Amniotic stem cell (primary cell): ENCODE measurements around the gene FGFR3.

Experiments used
- DNase-seq: peaks from one replicate; lab custom pipeline; 2025; lab: John Stamatoyannopoulos, UW

FGFR3 gene

DNA sequence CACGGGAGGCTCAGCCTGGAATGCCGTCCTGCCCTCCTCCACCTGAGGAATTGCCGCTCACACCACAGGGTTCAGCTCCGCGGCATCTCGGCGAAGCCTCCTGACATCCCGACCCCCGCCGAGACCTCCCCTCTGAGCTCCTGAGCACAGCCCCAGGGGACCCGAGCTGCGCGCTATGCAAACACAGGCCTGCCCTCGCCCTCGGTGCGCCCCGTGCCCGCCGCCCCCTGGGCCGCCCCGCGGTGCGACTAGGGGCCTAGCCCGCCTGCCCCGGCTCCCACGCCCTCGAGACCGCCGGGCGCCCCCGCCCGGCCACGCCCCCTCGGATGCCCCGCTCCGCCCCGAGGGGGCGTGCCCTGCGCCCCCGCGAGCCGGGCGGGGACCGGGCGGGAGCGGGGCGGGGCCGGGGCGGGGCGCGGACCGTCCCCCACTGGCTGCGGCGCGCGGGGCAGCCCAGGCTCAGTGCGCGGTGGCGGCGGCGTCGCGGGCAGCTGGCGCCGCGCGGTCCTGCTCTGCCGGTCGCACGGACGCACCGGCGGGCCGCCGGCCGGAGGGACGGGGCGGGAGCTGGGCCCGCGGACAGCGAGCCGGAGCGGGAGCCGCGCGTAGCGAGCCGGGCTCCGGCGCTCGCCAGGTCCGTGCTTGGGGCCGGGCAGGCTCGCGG, at the start of gene FGFR3:
TSS of gene FGFR3 (plus strand) at position 462 of the 664 bp plus-strand sequence. CDS start 642 bp downstream, outside the sequence.
- DNase-seq: no peak

DNA sequence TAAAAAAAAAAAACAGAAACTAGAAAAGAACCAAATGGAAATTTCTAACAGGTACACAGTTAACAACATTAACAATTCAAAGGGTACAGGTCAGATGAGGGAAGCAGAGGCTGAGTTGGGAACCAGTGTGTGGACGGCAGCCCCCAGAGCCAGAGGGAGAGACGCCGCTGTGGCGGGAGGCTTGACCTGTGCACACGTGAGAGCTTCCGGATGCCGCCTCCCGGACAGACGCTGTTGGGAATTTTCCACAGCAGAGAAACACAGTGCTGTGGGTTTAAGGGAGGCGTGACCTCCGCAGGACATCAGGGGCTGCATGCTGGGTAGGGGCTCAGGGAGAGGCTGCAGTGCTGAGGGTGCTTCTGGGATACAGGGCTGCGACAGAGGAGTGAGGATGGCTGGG, 49.5 kb upstream of the FGFR3 start:
- DNase-seq: no peak

DNA sequence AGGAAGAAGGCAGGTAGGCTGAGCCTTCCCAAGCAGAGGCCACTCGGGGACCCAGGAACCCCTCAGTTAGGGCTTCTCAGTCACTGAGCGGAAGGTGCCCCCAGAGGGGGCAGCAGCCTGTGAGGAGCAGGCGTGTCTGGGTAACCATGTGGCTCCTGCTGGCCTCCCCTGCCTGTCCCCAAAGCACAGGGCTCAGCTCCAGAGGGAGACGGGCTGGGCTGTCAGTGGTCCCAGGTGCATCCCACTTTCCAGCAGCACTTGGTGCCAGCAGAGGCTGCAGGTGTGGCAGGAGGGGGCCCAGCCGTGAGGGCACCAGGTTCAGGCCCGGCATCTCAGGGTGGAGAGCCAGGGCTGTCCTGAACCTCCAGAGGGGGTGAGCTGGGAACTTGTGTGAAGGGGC, 49.1 kb upstream of the FGFR3 start:
- no peak for DNase-seq

DNA sequence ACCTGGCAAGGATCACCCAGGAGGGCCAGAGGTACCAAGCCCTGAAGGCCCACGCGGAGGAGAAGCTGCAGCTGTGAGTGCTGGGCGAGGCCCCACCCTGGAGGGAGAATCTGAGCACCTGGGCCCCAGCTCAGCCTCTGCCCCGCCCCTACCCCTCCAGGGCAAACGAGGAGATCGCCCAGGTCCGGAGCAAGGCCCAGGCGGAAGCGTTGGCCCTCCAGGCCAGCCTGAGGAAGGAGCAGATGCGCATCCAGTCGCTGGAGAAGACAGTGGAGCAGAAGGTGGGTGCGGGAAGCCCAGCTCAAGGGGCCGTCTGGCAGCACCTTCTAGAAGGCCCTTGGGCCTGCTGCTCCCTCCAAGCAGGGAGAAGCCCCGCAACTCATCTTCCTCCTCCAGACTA, 48.5 kb upstream of the FGFR3 start:
- no peak for DNase-seq

DNA sequence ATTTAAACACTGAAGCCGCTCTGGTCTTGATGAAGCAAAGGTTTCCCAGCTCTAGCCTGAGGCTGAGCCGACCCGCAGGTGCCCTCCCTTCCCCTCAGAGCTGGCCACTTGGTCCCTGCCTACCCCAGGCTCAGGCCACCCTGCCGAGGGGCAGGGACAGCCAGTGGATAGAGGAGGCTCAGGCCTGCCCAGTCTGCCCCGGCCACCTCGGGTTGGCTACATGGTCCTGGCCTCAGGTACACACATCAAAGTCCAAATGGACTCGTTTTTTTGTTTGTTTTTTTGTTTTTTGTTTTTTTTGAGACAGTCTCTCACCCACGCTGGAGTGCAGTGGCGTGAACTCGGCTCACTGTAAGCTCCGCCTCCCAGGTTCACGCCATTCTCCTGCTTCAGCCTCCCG, 47.9 kb upstream of the FGFR3 start:
- DNase-seq: no peak

DNA sequence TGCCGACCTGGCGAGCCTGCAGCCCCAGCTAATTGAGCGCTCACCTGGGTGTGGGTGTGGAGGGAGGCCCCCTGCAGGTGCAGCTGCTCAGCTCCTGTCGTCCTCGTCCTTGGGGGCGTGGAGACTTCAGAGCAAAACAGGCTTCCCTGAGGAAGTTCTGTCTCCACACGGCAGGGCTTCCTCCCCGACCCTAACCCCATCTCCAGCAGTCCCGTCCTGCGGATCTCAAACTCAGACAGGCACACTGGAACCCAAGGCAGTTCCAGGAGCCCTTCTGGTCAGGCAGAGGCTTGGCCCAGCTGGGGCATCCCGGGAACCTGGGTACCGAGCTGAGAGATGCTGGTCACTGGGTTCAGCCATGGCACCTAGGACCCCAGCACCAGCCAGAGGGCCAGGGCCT, 47.4 kb upstream of the FGFR3 start:
- DNase-seq: no peak

DNA sequence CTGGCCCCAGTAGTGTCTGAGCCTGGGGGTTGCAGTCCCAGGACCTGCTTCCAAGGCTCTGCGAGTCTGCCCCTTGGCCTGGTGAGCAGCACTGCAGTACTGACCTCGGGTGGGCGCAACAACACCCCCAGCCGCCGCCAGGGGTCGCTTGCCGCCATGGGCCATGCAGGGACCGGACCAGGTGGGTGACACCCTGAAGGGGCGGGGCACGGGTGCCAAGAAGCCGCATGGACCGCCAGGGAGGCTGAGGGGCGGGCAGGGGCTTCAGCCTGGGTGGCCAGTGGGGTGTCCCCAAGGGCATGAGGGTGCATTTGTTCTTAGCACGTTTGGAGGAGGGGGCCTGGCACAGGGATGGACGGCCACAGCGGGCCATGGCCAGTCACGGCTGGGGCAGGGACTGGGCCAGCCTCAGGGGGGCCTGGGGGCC, 46.8 kb upstream of the FGFR3 start:
- no peak for DNase-seq

DNA sequence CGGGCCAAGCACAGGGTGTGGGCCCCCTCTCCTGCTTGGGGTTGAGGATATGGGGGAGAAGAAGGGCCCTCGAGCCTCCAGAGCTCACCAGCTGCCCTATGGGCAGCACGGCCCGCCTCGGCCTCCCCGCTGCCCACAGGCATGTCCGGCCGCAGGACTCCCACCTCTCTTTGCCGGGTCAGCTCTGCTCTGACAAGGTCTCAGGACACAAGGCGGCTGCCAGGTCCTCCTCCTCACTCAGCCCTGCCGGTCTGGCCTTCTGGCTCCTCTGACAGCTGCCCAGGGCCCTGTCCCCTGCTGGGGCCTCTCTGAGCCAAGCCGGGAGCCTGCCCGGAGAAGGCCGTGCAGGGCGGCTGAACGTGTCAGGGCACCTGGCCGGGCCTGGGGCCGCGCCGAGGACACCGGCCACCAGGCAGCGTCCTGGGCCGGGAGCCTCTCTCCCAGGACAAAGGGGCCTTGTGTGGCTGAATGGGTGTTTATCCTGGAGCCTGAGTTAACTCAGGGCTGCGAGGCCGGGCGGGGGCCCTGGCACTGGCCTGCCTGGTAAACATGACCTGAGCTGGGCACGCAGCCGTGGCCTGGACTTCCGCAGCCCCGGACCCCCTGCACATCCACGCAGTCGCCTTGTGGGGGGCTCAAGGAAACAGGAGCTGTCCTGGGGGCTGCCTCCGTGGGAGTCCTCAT, 46.0 kb upstream of the FGFR3 start:
- DNase-seq: no peak

DNA sequence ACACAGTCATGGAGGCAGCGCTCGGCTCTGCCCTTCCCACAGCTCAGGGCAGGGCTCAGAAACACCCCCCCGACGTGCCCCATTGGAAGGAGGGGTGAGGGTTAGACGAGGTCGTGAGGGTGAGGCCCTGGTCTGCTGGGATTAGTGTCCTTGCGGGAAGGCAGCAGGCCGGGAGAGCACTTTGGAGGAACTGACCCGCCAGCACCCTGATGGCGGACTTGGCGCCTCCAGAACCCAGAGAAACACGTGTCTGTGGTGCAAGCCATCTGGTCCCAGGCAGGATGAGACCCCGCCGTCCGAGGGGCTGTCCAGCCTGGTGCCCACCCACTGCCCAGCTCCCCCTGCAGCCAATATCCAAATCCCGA, 45.5 kb upstream of the FGFR3 start:
- DNase-seq: no peak

DNA sequence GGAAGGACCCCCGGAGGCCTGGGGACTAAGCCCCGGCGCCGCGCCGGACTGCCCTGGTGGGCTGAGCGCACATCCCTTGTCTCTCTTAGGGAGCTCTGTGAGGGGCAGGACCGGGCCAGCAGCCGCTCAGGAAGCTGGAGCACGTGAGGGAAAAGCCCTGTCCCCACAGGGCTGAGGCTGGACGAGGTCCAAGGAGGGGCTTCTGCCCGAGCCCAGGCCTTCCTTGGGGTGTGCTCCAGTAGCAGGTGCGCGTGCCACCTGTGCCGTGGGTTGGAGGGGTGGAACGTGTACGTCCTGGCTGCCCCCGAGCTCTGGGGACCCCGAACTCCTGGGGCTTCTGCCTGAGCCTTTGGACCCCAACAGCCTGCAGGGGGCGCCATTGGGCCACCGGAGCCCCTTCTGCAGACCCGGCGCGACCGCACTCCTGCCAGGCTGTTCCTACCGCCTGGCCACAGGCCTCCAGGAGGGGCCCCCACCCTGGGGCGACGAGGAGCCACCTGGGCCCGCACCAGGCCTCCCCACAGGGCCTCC, 44.6 kb upstream of the FGFR3 start:
- peak; percentile 51 for DNase-seq

DNA sequence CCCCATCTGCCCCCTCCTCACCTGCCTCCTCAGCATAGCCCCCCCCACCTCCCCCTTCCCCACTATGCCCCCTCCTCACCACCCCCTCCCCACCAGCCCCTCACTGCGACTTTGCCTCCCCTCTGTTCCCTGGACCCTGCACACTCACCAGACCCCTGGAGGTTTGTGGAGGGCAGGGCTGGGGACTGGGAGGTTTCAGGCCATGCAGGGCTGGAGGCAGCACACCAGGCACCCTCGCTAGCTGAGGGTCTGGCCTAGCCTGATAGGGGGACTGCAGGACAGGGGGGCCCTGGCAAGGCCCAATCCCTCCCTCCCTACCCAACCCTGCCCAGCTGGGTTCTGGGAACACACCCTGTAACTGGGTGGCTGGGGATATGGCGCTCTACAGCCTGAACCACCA, 43.7 kb upstream of the FGFR3 start:
- DNase-seq: no peak

DNA sequence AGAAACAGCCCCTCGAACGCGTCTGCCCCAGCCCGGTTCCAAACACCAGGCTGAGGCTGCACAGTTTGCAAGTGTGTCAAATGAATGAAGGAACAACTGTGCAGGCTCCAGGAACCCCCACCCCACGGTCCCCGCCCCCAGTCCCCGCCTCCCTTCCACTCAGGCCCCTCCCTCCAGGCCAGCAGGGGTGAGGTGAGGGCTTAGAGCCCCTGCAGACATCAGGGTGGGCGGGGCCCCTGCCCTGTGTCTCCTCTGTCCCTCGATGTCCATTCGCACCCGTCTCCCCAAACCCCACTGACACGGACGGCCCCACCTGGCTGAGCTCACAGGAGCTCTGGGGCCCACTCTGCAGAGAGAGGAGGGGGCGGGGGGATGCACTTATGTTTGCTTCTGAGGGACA, 43.3 kb upstream of the FGFR3 start:
- no peak for DNase-seq

DNA sequence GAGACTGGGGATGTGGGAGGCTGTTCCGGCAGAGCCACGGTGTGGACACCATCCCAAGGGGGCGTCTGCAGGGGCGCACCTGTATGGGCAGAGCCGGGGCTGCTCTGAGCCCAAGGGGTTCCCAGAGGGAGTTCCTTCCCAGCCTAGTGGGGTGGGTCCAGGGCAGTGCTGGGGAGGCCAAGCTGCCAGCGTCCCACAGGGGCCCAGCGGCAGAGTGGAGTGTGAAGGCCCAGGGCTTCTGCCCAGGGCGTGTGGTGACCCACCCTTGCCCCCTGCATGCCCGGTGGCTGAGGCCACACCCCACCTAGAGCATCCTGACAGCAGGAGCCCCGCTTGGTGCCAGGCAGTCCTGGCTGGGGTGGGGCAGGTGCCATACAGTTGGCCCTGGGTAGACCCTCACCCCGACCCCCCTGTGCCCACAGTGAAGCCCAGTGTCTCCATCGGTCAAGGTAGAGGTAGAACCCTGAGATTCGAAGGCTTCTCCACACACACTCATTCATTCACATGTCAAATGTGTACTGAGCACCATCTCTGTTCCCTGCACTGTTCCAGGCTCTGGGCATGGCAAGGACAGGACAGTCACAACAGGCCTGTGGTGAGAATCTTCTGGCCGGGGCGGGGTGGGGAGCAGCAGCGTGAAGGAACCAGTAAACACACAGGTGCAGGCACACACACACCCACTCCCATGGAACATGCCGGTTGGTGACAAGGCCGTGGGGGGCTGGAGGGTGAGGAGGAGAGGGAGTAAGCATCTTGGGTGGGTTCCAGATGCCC, 42.5 kb upstream of the FGFR3 start:
- no peak for DNase-seq

DNA sequence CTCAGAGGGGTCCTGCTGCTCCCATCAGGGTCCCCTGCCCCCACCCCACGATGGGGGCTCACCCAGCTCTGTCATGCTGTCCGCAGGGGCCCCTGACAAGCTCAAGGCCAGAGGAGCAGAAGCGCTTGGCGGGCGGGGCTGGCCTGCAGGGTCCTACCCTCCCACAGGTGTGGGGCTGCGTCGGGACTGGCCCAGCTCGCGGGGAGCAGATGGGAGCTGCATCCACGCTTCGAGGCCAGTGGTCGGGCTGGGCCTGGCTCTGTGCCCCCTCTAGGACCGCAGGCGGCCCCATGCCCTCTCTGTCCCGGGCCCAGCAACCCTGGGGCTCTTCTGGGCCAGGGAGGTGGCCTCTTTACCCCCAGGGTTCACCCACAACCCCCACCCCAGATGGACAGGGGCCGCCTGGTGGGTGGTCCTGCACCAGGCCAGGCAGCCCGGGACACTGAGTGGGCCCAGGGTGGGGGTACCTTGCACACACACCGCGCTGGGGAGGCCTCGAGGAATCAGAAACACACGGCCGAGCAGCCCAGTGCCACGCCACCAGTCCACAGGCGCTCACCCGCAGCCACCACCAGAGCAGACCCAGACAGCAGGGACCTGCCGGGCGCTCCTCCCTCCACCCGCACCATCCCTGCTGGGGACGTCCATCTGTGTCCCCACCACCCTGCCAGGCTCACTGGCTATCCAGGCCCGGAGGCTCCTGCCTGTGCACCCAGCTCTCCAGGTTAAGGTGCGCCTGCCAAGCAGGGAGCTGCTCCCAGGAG, 41.8 kb upstream of the FGFR3 start:
- DNase-seq: no peak

DNA sequence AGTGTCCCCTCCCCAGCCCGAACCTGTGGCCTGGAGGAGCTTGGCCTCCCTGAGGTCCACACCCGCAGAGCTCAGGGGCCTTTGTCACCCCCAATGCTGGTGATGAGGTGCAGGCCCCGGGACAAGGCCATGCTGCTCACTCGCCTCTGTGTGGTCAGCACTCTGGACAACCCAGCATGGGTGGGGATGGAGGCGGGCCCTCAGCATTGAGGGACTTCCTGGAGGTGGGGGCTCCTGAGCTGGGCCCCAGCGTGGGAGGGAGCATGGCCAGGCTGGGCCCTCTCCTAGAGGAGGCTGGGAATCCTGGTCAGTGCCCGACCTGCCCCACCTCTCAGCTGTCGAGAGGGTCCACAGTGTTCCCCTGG, 41.2 kb upstream of the FGFR3 start:
- DNase-seq: no peak

DNA sequence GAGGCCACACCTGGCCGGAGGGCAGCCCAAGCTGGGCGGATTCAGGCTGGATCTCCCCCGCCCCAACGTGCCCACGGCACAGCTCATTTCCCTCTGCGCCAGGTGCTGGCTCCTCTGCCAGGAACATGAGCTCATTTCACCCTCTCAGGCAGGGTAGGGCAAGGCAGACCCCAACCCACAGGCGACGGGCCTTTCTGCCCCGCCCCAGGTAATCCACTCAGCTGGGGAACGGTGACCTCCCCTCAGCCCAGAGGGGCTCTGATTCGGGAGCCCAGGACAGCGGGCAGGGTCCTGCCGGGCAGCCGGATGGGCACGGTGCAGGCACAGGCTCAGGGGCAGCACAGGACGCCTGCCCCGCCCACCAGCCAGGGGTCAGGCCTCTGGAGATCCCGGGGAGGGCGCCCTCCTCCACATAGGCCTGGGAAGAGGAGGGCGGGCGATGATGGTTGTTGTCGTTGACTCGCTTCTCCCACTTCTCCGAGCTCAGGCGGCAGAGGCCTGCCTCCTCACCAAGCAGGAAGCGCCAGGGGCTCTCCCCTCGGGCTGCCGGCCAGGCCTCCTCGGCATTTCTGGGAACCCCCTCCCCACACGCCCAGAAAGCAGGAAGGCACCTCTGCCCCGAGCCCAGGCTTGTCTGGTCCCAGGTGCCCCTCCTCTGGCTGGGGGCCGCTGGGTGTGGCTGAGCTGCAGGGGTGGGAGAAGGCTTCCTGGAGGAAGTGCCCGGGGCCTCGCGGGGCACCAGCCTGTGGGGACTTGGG, 40.6 kb upstream of the FGFR3 start:
- DNase-seq: no peak

DNA sequence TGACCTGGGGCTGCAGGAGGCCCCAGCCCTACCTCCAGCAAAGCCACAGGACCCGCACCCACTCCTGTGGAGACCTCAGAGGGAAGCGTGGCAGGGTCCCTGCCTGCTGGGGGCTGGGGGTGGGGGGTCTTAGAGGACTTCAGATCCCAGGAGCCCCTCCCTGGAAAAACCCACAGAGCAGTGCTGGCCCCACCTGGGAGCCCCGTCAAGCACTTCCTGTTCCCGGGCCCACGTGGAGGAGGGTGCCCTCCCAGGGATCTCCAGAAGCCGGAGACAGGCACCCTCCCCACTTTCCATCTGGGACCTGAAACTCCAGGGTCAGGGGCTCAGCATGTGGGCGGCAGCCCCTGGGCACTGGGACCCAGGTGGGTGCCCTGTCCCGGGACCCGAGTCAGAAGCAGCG, 39.8 kb upstream of the FGFR3 start:
- DNase-seq: no peak

DNA sequence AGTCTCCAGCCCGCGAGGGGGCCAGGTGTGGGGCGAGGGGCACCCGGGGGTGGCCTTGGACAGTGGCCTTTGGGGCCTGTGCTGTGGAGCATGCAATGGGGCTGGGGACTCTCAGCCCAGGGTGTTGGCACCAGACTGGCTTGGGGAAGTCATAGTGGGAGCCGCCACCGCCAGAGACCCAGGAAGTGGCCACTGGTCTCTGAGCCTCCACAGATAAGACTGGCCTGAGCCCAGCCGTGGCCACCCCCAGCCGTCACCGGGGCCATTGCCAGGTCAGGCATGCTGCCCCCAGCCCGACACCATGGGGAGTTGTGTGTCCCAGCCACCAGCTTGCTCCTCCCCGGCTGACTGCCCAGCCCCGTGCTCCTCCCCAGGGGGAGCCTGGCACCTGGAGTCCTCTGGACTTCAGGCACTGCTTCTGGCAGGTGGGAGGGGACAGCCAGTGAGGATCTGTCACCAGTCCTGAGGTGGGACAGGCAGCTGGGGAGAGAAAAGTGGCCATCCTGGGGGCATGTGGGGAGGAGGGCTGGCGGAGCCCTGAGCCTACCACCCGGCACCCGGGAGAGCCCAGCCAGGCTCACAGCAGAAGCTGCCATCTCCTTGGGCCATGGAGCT, 39.3 kb upstream of the FGFR3 start:
- DNase-seq: no peak

DNA sequence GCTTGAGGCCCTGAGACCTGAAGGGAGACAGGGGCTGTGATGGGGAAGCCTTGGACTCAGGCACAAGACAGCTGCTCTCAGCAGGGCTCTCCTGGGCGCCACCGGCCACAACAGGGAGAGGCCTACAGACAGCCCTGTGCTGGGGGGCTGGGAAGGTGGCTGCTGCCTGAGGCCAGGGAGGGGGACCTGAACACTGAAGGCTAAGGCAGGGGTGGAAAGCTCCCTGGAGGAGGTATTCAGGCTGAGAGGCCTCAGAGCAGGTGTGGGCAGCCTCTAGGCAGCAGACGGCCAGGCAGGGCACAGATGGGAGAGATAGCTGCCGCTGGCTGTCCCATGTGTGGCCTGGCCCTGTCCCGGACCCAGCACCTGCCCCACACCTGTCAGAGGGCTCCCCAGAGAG, 38.8 kb upstream of the FGFR3 start:
- DNase-seq: no peak

DNA sequence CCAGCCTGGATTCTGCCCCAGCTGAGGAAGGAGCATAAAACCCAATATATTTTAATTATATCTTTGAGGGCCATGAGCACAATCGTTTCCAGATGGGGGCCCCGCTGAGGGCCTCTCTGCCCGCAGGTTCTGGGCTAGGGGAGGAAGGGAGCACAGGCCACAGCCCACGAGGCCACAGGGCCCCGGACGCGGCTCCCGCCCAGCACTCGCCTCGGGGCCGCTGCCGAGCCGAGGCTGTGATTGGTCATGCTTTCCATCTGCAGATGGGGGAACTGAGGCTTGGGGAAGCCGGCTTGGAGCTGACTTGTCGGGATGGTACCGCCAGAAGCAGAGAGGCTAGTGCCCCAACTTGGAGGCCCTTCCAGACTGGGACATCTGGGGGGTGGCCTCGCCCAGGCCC, 37.8 kb upstream of the FGFR3 start:
- DNase-seq: no peak

DNA sequence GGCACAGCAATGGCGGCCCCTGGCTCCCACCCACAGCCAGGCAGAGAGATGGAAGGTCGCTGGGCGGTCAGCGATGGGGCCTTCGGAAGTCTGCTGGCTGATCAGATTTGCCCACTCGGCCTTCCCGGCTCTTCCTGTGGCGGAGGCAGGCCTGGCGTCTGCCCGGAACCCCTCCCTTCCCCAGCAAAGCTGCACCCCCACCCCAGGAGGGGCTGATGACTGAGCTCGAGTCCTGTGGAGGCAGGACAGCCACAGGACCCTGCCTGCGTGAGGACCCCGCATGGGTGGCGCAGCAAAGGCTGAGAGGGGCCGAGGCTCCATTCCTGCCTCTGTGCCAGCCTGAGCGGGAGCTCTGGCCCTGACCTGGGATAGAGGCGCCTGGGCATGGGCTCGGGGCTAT, 37.0 kb upstream of the FGFR3 start:
- no peak for DNase-seq
